NCI-H1930 (cell line): ENCODE measurements around the gene PLEKHG4.
A peak's percentile ranks its signal among the peaks of the same experiment; 100 is the strongest.

Source experiments
- DNase-seq, 2 experiments: peaks; one replicate each; lab custom pipeline; 2025; lab: John Stamatoyannopoulos, UW

Gene PLEKHG4

GRCh38 chr16:67326472-67327309 lies 47.4 kb downstream of the PLEKHG4 start, which contains the start of the genes KCTD19 and LRRC36:
Gene KCTD19 (minus strand): TSS chr16:67326741. CDS start chr16:67326707, 34 bp downstream.
Gene LRRC36 (plus strand): TSS chr16:67326815. CDS start chr16:67326863, 48 bp downstream.
- DNase-seq, result peak; percentile 78 to 86

GRCh38 chr16:67327743-67328142 lies 48.4 kb downstream of the PLEKHG4 start:
- no peak for DNase-seq

GRCh38 chr16:67329901-67330300 lies 50.6 kb downstream of the PLEKHG4 start:
- no peak for DNase-seq

DNA sequence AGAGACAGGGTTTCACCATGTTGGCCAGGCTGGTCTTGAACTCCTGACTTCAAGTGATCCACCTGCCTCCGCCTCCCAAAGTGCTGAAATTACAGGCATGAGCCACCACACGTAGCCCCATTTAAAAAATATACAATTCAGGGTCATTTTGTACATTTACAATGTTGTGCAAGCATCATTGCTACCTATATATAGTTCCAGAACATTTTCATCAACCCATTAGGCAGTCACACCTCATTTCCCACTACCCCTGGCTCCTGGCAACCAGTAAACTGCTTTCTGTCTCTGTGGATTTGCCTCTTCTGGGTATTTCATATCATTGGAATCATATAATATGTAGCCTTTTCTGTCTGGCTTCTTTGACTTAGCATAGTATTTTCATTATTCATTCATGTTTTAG lies 54.0 kb downstream of the PLEKHG4 start:
- no peak for DNase-seq

GRCh38 chr16:67336116-67336515 lies 56.8 kb downstream of the PLEKHG4 start:
- DNase-seq, result no peak

GRCh38 chr16:67336648-67337047 lies 57.3 kb downstream of the PLEKHG4 start:
- no peak for DNase-seq
